Measurements from ENCODE around the gene THSD4. TPM values are rescaled to one million over a fixed set of nuclear protein-coding genes. Genes with fewer than 3 reads are reported as not detected.
A peak's percentile ranks its signal among the peaks of the same experiment; 100 is the strongest.
"Not testable (repeated sequence)": the region's sequence is repeated elsewhere in the genome, so short reads cannot be mapped to it uniquely, and the experiment has no call there.

THSD4 gene
- total and polyA plus RNA-seq, 8 donors: 15.7 to 43.3 (median 19.1) TPM

DNA sequence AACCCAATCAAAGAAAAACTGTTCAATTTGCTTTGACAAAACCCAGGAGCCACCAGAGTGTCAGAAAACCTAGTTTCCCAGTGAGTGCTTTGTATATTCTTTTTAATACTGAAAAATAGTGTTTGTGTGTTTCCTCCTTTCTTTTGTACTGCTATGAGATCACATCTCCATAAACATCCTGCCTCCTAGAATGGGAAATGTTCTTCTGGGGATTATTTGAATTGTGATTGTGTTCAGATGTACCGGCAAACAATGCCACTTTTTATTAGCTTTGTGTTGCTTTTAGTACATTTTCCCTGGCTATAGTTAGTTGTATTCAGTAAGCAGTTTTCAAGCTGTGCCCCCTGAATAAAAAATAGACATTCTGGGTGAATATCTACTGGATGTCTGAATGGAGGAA, 547.0 kb downstream of the THSD4 start:
- H3K4me3 ChIP-seq: no peak overlapping the region
- H3K27ac ChIP-seq: peak overlapping the region in 1 of 2 donors; percentile 40
- TF ChIP-seq, protein P1, sequence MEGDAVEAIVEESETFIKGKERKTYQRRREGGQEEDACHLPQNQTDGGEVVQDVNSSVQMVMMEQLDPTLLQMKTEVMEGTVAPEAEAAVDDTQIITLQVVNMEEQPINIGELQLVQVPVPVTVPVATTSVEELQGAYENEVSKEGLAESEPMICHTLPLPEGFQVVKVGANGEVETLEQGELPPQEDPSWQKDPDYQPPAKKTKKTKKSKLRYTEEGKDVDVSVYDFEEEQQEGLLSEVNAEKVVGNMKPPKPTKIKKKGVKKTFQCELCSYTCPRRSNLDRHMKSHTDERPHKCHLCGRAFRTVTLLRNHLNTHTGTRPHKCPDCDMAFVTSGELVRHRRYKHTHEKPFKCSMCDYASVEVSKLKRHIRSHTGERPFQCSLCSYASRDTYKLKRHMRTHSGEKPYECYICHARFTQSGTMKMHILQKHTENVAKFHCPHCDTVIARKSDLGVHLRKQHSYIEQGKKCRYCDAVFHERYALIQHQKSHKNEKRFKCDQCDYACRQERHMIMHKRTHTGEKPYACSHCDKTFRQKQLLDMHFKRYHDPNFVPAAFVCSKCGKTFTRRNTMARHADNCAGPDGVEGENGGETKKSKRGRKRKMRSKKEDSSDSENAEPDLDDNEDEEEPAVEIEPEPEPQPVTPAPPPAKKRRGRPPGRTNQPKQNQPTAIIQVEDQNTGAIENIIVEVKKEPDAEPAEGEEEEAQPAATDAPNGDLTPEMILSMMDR (IDR thresholded peaks at IDR 0.05): no peak
- no peaks in the 10 kb centered on the region for H3K27me3 ChIP-seq
- no peak for ATAC-seq
- no peaks in the 10 kb centered on the region for H3K36me3 ChIP-seq
- intact Hi-C loops (cut with DNase I): no loop called here
- no peak for DNase-seq
- H3K4me1 ChIP-seq: no peaks in the 10 kb centered on the region
- no peaks in the 10 kb centered on the region for H3K9me3 ChIP-seq

DNA sequence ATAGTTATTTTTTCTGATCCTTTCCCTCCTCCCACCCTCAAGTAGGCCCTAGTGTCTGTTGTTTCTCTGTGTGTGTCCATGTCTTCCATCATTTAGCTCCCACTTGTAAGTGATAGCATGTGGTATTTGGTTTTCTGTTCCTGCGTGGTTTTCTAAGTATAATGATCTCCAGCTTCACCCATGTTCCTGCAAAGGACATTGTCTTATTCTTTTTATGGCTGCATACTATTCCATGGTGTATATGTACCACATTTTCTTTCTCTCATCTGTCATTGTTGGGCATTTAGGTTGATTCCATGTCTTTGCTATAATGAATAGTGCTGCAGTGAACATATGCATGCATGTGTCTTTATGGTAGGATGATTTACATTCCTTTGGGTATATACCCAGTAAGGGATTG, 549.4 kb downstream of the THSD4 start:
- ATAC-seq (no peak), DNase-seq (no peak)
- H3K9me3 ChIP-seq: no peaks in the 10 kb centered on the region
- no peak overlapping the region for H3K4me3 ChIP-seq
- no peaks in the 10 kb centered on the region for H3K27me3 ChIP-seq
- no peaks in the 10 kb centered on the region for H3K4me1 ChIP-seq
- no peak overlapping the region for H3K27ac ChIP-seq
- TF ChIP-seq, protein P1 (IDR thresholded peaks at IDR 0.05): no peak
- intact Hi-C loops (cut with DNase I): no loop called here
- no peaks in the 10 kb centered on the region for H3K36me3 ChIP-seq

DNA sequence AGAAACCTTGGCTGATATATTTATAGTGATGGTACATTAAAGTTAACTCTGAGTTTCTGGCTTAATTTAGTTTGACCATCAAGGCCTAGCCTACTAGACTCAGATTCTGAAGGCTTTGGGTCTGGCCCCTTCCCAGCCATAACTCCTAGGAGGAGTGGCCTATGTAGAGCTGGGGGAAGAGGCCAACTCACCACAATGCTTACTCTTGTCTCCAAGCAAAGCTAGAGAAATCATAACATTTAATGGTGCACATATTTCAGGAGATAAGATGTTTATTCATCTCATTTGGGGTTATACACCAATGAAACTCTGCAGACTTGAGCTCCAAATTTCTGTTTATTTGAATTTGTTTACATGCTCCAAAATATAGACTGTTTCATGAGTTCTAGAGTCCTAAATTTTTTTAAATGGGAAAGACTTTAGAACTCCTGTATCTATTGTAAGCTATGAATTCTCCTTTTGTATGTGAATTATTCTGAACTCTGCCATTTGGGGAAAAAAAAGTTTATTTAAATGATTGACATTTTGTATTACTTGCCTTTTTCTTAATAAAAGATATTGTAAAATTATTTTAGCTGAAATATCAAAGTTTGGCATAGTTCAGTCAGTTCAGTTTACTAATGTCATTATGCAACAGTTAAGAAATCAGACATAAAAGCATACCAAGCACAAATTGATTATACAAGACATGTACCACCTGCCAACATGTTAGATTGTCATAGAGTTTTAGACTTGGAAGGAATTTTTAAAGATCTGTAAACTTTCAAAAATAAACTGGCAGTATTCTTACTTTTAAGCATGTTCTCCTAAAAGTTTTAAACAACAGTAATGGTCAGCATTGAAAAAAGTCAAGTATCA, 551.7 kb downstream of the THSD4 start:
- TF ChIP-seq, protein P1 (IDR thresholded peaks at IDR 0.05): no peak
- intact Hi-C loops (cut with DNase I): no loop called here
- Histone ChIP-seq H3K4me1 (no peaks in the 10 kb centered on the region), H3K9me3 (no peaks in the 10 kb centered on the region), H3K27me3 (no peaks in the 10 kb centered on the region), H3K4me3 (no peak overlapping the region), H3K36me3 (no peaks in the 10 kb centered on the region), H3K27ac (peak overlapping the region in 1 of 2 donors; percentile 22)
- ATAC-seq (peak; percentile 32), DNase-seq (peak in 2 of 4 donors; percentile 69 to 81)

DNA sequence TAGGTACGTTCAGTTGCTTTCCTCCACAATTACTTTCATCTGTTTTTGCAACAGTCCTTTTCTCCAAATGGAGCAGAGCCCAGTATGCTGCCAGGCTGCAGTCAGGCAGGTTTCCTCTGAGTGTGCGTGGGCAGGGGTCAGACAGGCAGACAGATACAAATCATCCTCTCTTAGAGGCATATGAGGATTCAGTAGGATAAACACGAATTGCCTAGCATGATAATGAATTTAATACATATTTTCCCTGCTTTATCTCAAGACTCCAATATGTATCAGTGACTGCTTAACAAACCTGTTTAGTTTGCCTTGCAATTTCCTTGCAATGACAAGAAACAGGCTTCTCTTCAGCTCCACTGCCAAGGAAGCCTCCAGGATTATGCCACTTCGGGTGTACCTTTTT, 554.4 kb downstream of the THSD4 start:
- TF ChIP-seq, protein P1 (IDR thresholded peaks at IDR 0.05): no peak
- no peaks in the 10 kb centered on the region for H3K9me3 ChIP-seq
- H3K27me3 ChIP-seq: no peaks in the 10 kb centered on the region
- no peaks in the 10 kb centered on the region for H3K4me1 ChIP-seq
- H3K27ac ChIP-seq: no peak overlapping the region
- DNase-seq: no peak
- intact Hi-C loops (cut with DNase I): no loop called here
- H3K4me3 ChIP-seq: no peak overlapping the region
- no peaks in the 10 kb centered on the region for H3K36me3 ChIP-seq
- no peak for ATAC-seq

DNA sequence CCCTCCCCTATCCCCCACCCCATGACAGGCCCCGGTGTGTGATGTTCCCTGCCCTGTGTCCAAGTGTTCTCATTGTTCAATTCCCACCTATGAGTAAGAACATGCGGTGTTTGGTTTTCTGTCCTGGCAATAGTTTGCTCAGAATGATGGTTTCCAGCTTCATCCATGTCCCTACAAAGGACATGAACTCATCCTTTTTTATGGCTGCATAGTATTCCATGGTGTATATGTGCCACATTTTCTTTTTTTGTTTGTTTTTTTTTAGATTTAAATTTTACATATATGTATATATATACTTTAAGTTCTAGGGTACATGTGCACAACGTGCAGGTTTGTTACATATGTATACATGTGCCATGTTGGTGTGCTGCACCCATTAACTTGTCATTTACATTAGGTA, 555.0 kb downstream of the THSD4 start:
- H3K4me1 ChIP-seq; H3K27me3 ChIP-seq; H3K27ac ChIP-seq; H3K9me3 ChIP-seq; DNase-seq; H3K4me3 ChIP-seq; H3K36me3 ChIP-seq; ATAC-seq; intact Hi-C loops (cut with DNase I): not testable (repeated sequence)
